Hepatocyte (in vitro differentiated cells): ENCODE results near the gene MTX1. TPM values are rescaled to one million over a fixed set of nuclear protein-coding genes. Genes with fewer than 3 reads are reported as not detected.

Experiments used
- DNase-seq: peaks from one replicate; pipeline ENCODE4 v3.0.0-alpha.2; 2016; ENCODE audit warnings: low spot score
- H2AFZ ChIP-seq: fragments of 200-600 bp; sonication (generic); 2 replicates; pipeline ENCODE4 v1.6.0; 2016; ENCODE audit warnings: antibody characterized with exemption, mild to moderate bottlenecking
- H3K27ac ChIP-seq: fragments of 200-600 bp; sonication (generic); 2 replicates; pipeline ENCODE4 v1.5.1; 2016; ENCODE audit warnings: mild to moderate bottlenecking
- H3K27me3 ChIP-seq: fragments of 200-600 bp; sonication (generic); 2 replicates; pipeline ENCODE4 v1.6.1; 2016
- H3K36me3 ChIP-seq: fragments of 200-600 bp; sonication (generic); replicated peaks from 2 replicates; pipeline ENCODE4 v1.5.1; 2016; ENCODE audit warnings: low read depth; ENCODE audit not compliant: insufficient read depth
- H3K4me1 ChIP-seq: fragments of 200-600 bp; sonication (generic); 2 replicates; pipeline ENCODE4 v1.5.1; 2016; ENCODE audit warnings: mild to moderate bottlenecking, moderate library complexity; ENCODE audit not compliant: insufficient read depth
- H3K4me2 ChIP-seq: fragments of 200-600 bp; sonication (generic); 2 replicates; pipeline ENCODE4 v1.6.0; 2016
- H3K4me3 ChIP-seq: fragments of 200-600 bp; sonication (generic); 2 replicates; pipeline ENCODE4 v1.5.1; 2016; ENCODE audit warnings: mild to moderate bottlenecking
- H3K79me2 ChIP-seq: fragments of 200-600 bp; sonication (generic); 2 replicates; pipeline ENCODE4 v1.6.0; 2017; ENCODE audit warnings: mild to moderate bottlenecking
- H3K9me2 ChIP-seq: fragments of 200-600 bp; sonication (generic); replicated peaks from 2 replicates; pipeline ENCODE4 v1.6.0; 2017; ENCODE audit warnings: mild to moderate bottlenecking; ENCODE audit not compliant: insufficient read depth
- H3K9me3 ChIP-seq: fragments of 200-600 bp; sonication (generic); 2 replicates; pipeline ENCODE4 v1.5.1; 2016; ENCODE audit warnings: low read depth, mild to moderate bottlenecking
- H4K20me1 ChIP-seq: fragments of 200-600 bp; sonication (generic); 2 replicates; pipeline ENCODE4 v1.6.0; 2016; ENCODE audit warnings: mild to moderate bottlenecking; ENCODE audit not compliant: insufficient read depth, poor library complexity, severe bottlenecking
- EZH2 ChIP-seq: fragments of 200-600 bp; sonication (generic); IDR thresholded peaks from 2 replicates; pipeline ENCODE4 v1.6.1; 2016; ENCODE audit warnings: antibody characterized with exemption, mild to moderate bottlenecking, borderline replicate concordance
- EZH2phosphoT487 ChIP-seq: fragments of 200-600 bp; sonication (generic); IDR thresholded peaks from one replicate; pipeline ENCODE4 v1.6.1; 2018; ENCODE audit warnings: antibody characterized with exemption, mild to moderate bottlenecking, low read depth, moderate library complexity; ENCODE audit not compliant: unreplicated experiment, severe bottlenecking
- WGBS: methylation state at CpG from one replicate; pipeline ENCODE4 v1.1.6; 2016; ENCODE audit warnings: low lambda C conversion rate; ENCODE audit errors: missing lambda C conversion rate; 5-methylcytosine and 5-hydroxymethylcytosine counted together
- polyA plus RNA-seq: library from polyadenylated mRNA; unstranded; fragments of >200 nt; fragmentation: Nextera tagmentation; extraction: Ambion mirVana; gene quantifications from 2 replicates; pipeline ENCODE4 v1.2.1, GENCODE V29; 2016
- total RNA-seq: library from RNA; depleted of rRNA; stranded (reverse); fragments of >200 nt; gene quantifications from 2 replicates; pipeline ENCODE4 v1.2.3, GENCODE V29; 2014
- TF ChIP-seq, protein P1 (sequence below): fragments of 200-600 bp; sonication (generic); IDR thresholded peaks from 2 replicates; pipeline ENCODE4 v1.5.1; 2016; ENCODE audit warnings: antibody characterized with exemption, mild to moderate bottlenecking; ENCODE audit not compliant: poor library complexity

Gene MTX1
- total and polyA plus RNA-seq, 2 experiments from 2014 or later = 42.1 to 78.2 TPM

DNA sequence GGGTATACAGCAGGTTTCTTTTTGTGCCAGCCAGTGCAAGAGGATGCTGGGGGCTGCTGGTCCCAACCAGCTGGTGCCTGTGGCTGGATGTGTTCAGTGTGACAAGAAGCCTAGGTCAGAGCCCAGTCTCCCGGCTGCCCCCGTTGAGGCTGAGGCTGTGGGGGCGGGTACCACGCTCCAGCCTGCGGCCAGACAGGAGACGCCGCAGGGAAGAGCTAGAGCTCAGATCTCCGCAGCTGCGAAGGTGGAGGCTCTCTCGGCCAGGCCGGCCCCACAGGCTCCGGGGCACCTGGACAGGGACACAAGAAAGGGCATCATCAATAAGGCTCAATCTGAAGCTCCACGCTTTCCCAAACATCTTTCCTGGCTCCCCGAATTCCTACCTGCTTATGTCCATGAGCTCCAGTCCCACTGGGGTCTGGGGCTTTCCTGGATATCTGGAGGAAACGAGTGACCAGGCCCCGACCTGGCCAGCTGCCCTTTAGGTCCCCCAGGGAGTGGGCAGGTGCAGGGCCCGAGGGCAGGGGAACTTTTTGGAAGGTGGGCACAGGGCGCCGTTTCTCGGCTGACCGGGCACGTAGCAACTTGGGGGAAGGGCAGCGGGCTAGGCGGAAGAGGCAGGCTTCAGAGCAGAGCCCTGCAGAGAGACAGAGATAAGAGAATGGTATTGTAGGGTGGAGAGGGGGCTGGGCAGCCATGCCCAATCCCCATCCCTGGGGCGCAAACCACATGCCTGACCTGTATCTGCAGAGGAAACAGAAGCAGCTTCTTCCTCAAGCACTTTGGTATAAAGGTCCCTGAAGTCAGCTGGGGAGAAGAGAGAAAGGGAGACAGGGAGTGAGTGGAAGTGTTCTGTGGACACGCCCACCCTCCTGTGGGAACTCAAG is 39.4 kb downstream of the MTX1 start:
- H3K36me3 ChIP-seq = no peaks in the 10 kb centered on the region
- peaks cover 8% of the 10 kb centered on the region for H3K79me2 ChIP-seq
- H2AFZ ChIP-seq = no peak overlapping the region
- H3K4me2 ChIP-seq = no peak overlapping the region
- H3K27ac ChIP-seq = no peak overlapping the region
- H3K9me2 ChIP-seq = no peaks in the 10 kb centered on the region
- no peak for TF ChIP-seq EZH2
- peaks cover 14% of the 10 kb centered on the region for H3K4me1 ChIP-seq
- H3K4me3 ChIP-seq = no peak overlapping the region
- H4K20me1 ChIP-seq = no peaks in the 10 kb centered on the region
- H3K9me3 ChIP-seq = no peaks in the 10 kb centered on the region
- no peaks in the 10 kb centered on the region for H3K27me3 ChIP-seq
- 96% methylated on average over 26 of the region's 26 CpGs for WGBS
- DNase-seq = no peak

DNA sequence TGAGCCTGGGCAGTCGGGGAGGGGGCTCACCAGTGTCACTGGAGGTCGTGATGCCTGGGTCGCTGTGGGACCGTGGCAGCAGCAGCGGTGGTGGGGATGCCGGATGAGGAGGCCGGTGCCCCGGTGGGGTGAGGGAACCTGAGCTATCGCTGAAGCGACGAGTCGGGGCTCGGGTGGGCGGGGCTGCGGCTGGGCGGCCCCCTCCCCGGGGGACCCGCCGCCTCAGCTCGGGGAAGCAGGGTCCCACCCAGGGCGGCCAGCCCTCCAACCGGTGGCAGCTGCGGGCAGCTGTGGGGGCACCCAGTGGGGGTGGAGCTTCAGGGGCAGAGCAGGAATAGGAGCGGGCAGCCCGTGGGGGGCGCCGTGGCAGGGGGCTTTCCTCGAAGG is 41.7 kb downstream of the MTX1 start:
- Histone ChIP-seq H3K9me2 (no peaks in the 10 kb centered on the region), H3K4me1 (peaks cover 20% of the 10 kb centered on the region), H3K36me3 (no peaks in the 10 kb centered on the region), H3K79me2 (peaks cover 25% of the 10 kb centered on the region), H3K9me3 (no peaks in the 10 kb centered on the region), H3K4me3 (no peak overlapping the region), H3K27me3 (no peaks in the 10 kb centered on the region), H2AFZ (no peak overlapping the region), H3K4me2 (peak overlapping the region; percentile 74), H3K27ac (no peak overlapping the region), H4K20me1 (no peaks in the 10 kb centered on the region)
- TF ChIP-seq, protein P1, sequence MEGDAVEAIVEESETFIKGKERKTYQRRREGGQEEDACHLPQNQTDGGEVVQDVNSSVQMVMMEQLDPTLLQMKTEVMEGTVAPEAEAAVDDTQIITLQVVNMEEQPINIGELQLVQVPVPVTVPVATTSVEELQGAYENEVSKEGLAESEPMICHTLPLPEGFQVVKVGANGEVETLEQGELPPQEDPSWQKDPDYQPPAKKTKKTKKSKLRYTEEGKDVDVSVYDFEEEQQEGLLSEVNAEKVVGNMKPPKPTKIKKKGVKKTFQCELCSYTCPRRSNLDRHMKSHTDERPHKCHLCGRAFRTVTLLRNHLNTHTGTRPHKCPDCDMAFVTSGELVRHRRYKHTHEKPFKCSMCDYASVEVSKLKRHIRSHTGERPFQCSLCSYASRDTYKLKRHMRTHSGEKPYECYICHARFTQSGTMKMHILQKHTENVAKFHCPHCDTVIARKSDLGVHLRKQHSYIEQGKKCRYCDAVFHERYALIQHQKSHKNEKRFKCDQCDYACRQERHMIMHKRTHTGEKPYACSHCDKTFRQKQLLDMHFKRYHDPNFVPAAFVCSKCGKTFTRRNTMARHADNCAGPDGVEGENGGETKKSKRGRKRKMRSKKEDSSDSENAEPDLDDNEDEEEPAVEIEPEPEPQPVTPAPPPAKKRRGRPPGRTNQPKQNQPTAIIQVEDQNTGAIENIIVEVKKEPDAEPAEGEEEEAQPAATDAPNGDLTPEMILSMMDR = no peak
- no peak for TF ChIP-seq EZH2
- no peak for TF ChIP-seq EZH2phosphoT487
- 70% methylated on average over 16 of the region's 28 CpGs for WGBS
- DNase-seq = no peak

DNA sequence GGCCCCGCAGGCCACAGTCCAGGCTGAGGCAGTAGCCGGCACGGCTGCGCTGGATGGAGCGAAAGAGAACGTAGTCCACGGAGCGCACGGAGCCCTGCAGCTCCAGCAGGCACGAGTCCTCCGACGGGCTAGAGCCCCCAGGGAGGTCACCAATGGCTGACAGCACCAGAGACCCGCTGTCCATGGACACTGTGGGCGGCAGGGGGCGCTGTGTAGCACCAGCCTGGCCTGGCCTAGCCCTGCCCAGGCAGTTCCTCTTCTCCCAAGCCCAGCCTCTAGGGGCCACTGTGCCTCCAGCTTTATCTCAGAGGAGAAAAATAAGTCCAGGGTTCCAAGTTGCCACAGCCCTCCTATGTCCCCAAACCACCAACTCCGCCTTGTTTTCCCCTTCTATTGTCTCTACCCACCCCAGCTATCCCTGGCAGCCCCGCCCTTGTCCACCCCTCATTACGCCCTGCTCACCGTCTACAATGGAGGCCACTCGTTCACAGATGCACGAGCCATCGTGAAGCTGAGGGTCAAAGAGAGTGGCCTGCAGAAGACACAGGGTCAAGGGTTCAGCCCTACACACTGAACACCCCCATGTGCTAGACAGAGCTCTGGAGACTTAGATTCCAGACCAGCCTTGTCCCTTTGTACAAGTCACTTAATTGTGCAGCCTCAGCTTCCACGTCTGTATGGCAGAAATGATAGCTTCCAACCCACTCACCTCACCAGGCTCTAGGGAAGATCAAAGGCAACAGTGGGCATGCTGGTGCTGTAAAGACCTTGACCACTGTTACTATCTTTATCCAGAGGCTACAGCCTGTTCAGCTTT is 42.3 kb downstream of the MTX1 start:
- 28% methylated on average over 23 of the region's 23 CpGs for WGBS
- peak overlapping the region; percentile 74 for H3K4me2 ChIP-seq
- DNase-seq = peak; percentile 96
- no peaks in the 10 kb centered on the region for H3K27me3 ChIP-seq
- no peak for TF ChIP-seq EZH2
- no peak for TF ChIP-seq EZH2phosphoT487
- TF ChIP-seq, protein P1 = peak; percentile 99
- no peaks in the 10 kb centered on the region for H4K20me1 ChIP-seq
- no peak overlapping the region for H3K4me3 ChIP-seq
- H3K9me2 ChIP-seq = no peaks in the 10 kb centered on the region
- H3K4me1 ChIP-seq = peaks cover 21% of the 10 kb centered on the region
- H3K9me3 ChIP-seq = no peaks in the 10 kb centered on the region
- no peaks in the 10 kb centered on the region for H3K36me3 ChIP-seq
- peaks cover 25% of the 10 kb centered on the region for H3K79me2 ChIP-seq
- peak overlapping the region; percentile 39 for H3K27ac ChIP-seq
- no peak overlapping the region for H2AFZ ChIP-seq

DNA sequence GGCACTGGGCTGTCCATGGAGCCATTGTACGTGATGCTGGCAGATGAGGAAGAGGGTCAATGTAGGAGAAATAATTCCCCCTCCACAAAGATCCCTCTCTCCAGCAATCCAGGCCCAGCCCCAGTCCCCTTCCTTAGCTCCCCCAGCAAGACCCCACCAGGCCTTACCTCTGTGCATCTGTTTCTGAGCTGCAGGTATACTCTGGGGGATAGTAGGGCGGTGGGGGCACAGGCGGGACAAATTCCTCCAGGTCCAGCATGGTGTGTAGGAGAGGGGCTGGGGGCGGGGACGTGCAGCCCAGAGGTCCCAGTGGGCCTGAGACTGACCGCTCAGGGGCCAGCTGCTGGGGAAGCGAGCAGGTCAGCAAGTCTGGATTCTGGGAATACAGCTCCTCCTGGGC is 43.1 kb downstream of the MTX1 start:
- DNase-seq = no peak
- Histone ChIP-seq H3K4me2 (no peak overlapping the region), H3K36me3 (no peaks in the 10 kb centered on the region), H3K9me3 (no peaks in the 10 kb centered on the region), H3K27ac (no peak overlapping the region), H3K4me3 (no peak overlapping the region), H2AFZ (no peak overlapping the region), H3K9me2 (no peaks in the 10 kb centered on the region), H4K20me1 (no peaks in the 10 kb centered on the region), H3K79me2 (peaks cover 25% of the 10 kb centered on the region), H3K27me3 (no peaks in the 10 kb centered on the region), H3K4me1 (peaks cover 27% of the 10 kb centered on the region)
- TF ChIP-seq EZH2phosphoT487 (no peak), EZH2 (no peak)
- TF ChIP-seq, protein P1 = no peak
- 100% methylated on average over 3 of the region's 7 CpGs for WGBS
